HG03108 (cell line): ENCODE results near the gene MAP3K13.
"Not testable (repeated sequence)": the region's sequence is repeated elsewhere in the genome, so short reads cannot be mapped to it uniquely, and the experiment has no call there.

ENCODE experiments used
- ATAC-seq: cut with Tn5 transposase; IDR thresholded peaks from one replicate; pipeline ENCODE4 v1.9.1; 2021; ENCODE audit warnings: moderate library complexity; ENCODE audit not compliant: unreplicated experiment

Gene MAP3K13

GRCh38 chr3:185439745-185440466 is 77.0 kb downstream of the MAP3K13 start:
- no peak for ATAC-seq

- no peak for ATAC-seq
Measured at GRCh38 chr3:185442031-185442430, 79.1 kb downstream of the MAP3K13 start.

- ATAC-seq, result no peak
Measured at GRCh38 chr3:185444329-185444728, 81.4 kb downstream of the MAP3K13 start.

GRCh38 chr3:185448107-185448506 is 85.2 kb downstream of the MAP3K13 start:
- ATAC-seq, result no peak

GRCh38 chr3:185451432-185451831 is 88.5 kb downstream of the MAP3K13 start:
- ATAC-seq, result not testable (repeated sequence)

- no peak for ATAC-seq
Measured at GRCh38 chr3:185457376-185457775, 94.4 kb downstream of the MAP3K13 start.

- ATAC-seq, result no peak
Measured at GRCh38 chr3:185460309-185460708, 97.4 kb downstream of the MAP3K13 start.

GRCh38 chr3:185460719-185461350 is 97.9 kb downstream of the MAP3K13 start:
- ATAC-seq, result no peak

GRCh38 chr3:185465471-185465870 is 102.5 kb downstream of the MAP3K13 start:
- no peak for ATAC-seq

- ATAC-seq, result not testable (repeated sequence)
Measured at GRCh38 chr3:185466123-185466522, 103.2 kb downstream of the MAP3K13 start.

GRCh38 chr3:185469542-185469941 is 106.6 kb downstream of the MAP3K13 start:
- no peak for ATAC-seq

GRCh38 chr3:185470323-185470722 is 107.4 kb downstream of the MAP3K13 start:
- ATAC-seq, result no peak

- no peak for ATAC-seq
Measured at GRCh38 chr3:185473290-185473815, 110.4 kb downstream of the MAP3K13 start.

GRCh38 chr3:185474922-185475321 is 112.0 kb downstream of the MAP3K13 start:
- ATAC-seq, result not testable (repeated sequence)

- ATAC-seq, result no peak
Measured at GRCh38 chr3:185477316-185477715, 114.4 kb downstream of the MAP3K13 start.

GRCh38 chr3:185479373-185479945 is 116.5 kb downstream of the MAP3K13 start:
- ATAC-seq, result no peak

- no peak for ATAC-seq
Measured at GRCh38 chr3:185484296-185484695, 121.4 kb downstream of the MAP3K13 start.

- no peak for ATAC-seq
Measured at GRCh38 chr3:185486394-185486793, 123.5 kb downstream of the MAP3K13 start.

GRCh38 chr3:185488465-185488864 is 125.5 kb downstream of the MAP3K13 start:
- no peak for ATAC-seq

GRCh38 chr3:185489462-185489861 is 126.5 kb downstream of the MAP3K13 start:
- no peak for ATAC-seq

GRCh38 chr3:185490241-185490640 is 127.3 kb downstream of the MAP3K13 start:
- ATAC-seq, result no peak
